ENCODE measurements around the gene HERC2. TPM values are rescaled to one million over a fixed set of nuclear protein-coding genes. Genes with fewer than 3 reads are reported as not detected.
A peak's percentile ranks its signal among the peaks of the same experiment; 100 is the strongest.

The HERC2 gene
- total and polyA plus RNA-seq, 12 donors: 24.4 to 77.0 (median 60.3) TPM

GRCh38 chr15:28192772-28193171 lies 129.2 kb downstream of the HERC2 start:
- H3K9me3 ChIP-seq: no peaks in the 10 kb centered on the region
- H3K4me3 ChIP-seq: no peak overlapping the region
- peaks cover 0 to 98% (median 39%) of the 10 kb centered on the region in 9 donors for H3K36me3 ChIP-seq
- intact Hi-C loops (cut with DNase I): no loop called here
- H3K27me3 ChIP-seq: no peaks in the 10 kb centered on the region
- TF ChIP-seq CTCF (IDR thresholded peaks at IDR 0.05): no peak
- peaks cover 0 to 6% (median 0%) of the 10 kb centered on the region in 9 donors for H3K4me1 ChIP-seq
- H3K27ac ChIP-seq: no peak overlapping the region
- 77 to 91% methylated on average over 1 of the region's 1 CpG for WGBS, 2 donors
- ATAC-seq: no peak
- DNase-seq: no peak

- Histone ChIP-seq H3K27ac (no peak overlapping the region), H3K4me1 (peaks cover 0 to 6% (median 0%) of the 10 kb centered on the region in 9 donors), H3K36me3 (peaks cover 0 to 98% (median 48%) of the 10 kb centered on the region in 9 donors), H3K9me3 (no peaks in the 10 kb centered on the region), H3K4me3 (no peak overlapping the region), H3K27me3 (no peaks in the 10 kb centered on the region)
- intact Hi-C loops (cut with DNase I): no loop called here
- ATAC-seq: peak; percentile 61 to 92 (median 85)
- peak in 8 of 9 donors; percentile 14 to 58 (median 40) for TF ChIP-seq CTCF (IDR thresholded peaks at IDR 0.05)
- peak; percentile 39 to 54 for DNase-seq
- 55 to 63% methylated on average over 15 of the region's 15 CpGs for WGBS, 2 donors
These were observed 130.1 kb downstream of the HERC2 start for GRCh38 chr15:28191832-28192231.

GRCh38 chr15:28190391-28191174 lies 131.4 kb downstream of the HERC2 start:
- Histone ChIP-seq H3K36me3 (peaks cover 0 to 98% (median 51%) of the 10 kb centered on the region in 9 donors), H3K27ac (no peak overlapping the region), H3K27me3 (no peaks in the 10 kb centered on the region), H3K9me3 (no peaks in the 10 kb centered on the region), H3K4me3 (no peak overlapping the region), H3K4me1 (peaks cover 0 to 8% (median 1%) of the 10 kb centered on the region in 9 donors)
- DNase-seq: no peak
- TF ChIP-seq CTCF (IDR thresholded peaks at IDR 0.05): no peak
- no peak for ATAC-seq
- 90 to 95% methylated on average over 7 of the region's 7 CpGs for WGBS, 2 donors
- intact Hi-C loops (cut with DNase I): no loop called here

GRCh38 chr15:28185148-28185895 lies 136.7 kb downstream of the HERC2 start:
- no peaks in the 10 kb centered on the region for H3K27me3 ChIP-seq
- intact Hi-C loops (cut with DNase I): no loop called here
- WGBS, 2 donors: 51 to 66% methylated on average over 9 of the region's 9 CpGs
- peak overlapping the region in 4 of 10 donors; percentile 3 to 41 (median 12) for H3K27ac ChIP-seq
- TF ChIP-seq CTCF (IDR thresholded peaks at IDR 0.05): no peak
- ATAC-seq (peak; percentile 82 to 100 (median 93)), DNase-seq (peak; percentile 36 to 54)
- H3K4me3 ChIP-seq: no peak overlapping the region
- peaks cover 0 to 11% (median 4%) of the 10 kb centered on the region in 9 donors for H3K4me1 ChIP-seq
- peaks cover 0 to 97% (median 32%) of the 10 kb centered on the region in 9 donors for H3K36me3 ChIP-seq
- H3K9me3 ChIP-seq: no peaks in the 10 kb centered on the region

Measured in heart right ventricle (tissue), 16 donors.